ENCODE measurements around the gene MED20. TPM values are rescaled to one million over a fixed set of nuclear protein-coding genes. Genes with fewer than 3 reads are reported as not detected.

MED20 gene
- total RNA-seq, 1 donor from 2014 or later, result 34.8 TPM

GRCh38 chr6:41939848-41940758 lies 19.2 kb upstream of the MED20 start:
- peaks cover 2% of the 10 kb centered on the region for H3K36me3 Mint-ChIP-seq (ENCODE audit: low read depth)
- no peaks in the 10 kb centered on the region for H3K9me3 Mint-ChIP-seq
- H3K4me1 Mint-ChIP-seq, result peaks cover 34% of the 10 kb centered on the region
- H3K4me3 Mint-ChIP-seq, result peak overlapping the region; percentile 94
- H3K27ac Mint-ChIP-seq (ENCODE audit: unreplicated experiment), result peak overlapping the region; percentile 27
- no peak for DNase-seq (ENCODE audit: low read depth, low spot score)
- no peak for TF ChIP-seq CTCF (conservative IDR thresholded peaks at IDR 0.05)
- H3K27me3 Mint-ChIP-seq (ENCODE audit: low read depth), result peaks cover 6% of the 10 kb centered on the region

GRCh38 chr6:41939176-41939847 lies 18.4 kb upstream of the MED20 start:
- Mint-ChIP-seq H3K4me3 (peak overlapping the region; percentile 94), H3K4me1 (peaks cover 42% of the 10 kb centered on the region), H3K9me3 (no peaks in the 10 kb centered on the region), H3K27ac (ENCODE audit: unreplicated experiment) (no peak overlapping the region), H3K27me3 (ENCODE audit: low read depth) (peaks cover 6% of the 10 kb centered on the region), H3K36me3 (ENCODE audit: low read depth) (peaks cover 2% of the 10 kb centered on the region)
- no peak for TF ChIP-seq CTCF (conservative IDR thresholded peaks at IDR 0.05)
- no peak for DNase-seq (ENCODE audit: low read depth, low spot score)

- DNase-seq (ENCODE audit: low read depth, low spot score), result no peak
- Mint-ChIP-seq H3K27me3 (ENCODE audit: low read depth) (peaks cover 6% of the 10 kb centered on the region), H3K27ac (ENCODE audit: unreplicated experiment) (no peak overlapping the region), H3K36me3 (ENCODE audit: low read depth) (peaks cover 2% of the 10 kb centered on the region), H3K4me1 (peaks cover 42% of the 10 kb centered on the region), H3K4me3 (peak overlapping the region; percentile 94), H3K9me3 (no peaks in the 10 kb centered on the region)
- TF ChIP-seq CTCF (conservative IDR thresholded peaks at IDR 0.05), result no peak
These were observed 17.7 kb upstream of the MED20 start for GRCh38 chr6:41938590-41939175.

- peaks cover 42% of the 10 kb centered on the region for H3K4me1 Mint-ChIP-seq
- TF ChIP-seq CTCF (conservative IDR thresholded peaks at IDR 0.05), result no peak
- H3K27ac Mint-ChIP-seq (ENCODE audit: unreplicated experiment), result peak overlapping the region; percentile 12
- peaks cover 2% of the 10 kb centered on the region for H3K36me3 Mint-ChIP-seq (ENCODE audit: low read depth)
- no peaks in the 10 kb centered on the region for H3K9me3 Mint-ChIP-seq
- peaks cover 6% of the 10 kb centered on the region for H3K27me3 Mint-ChIP-seq (ENCODE audit: low read depth)
- H3K4me3 Mint-ChIP-seq, result peak overlapping the region; percentile 94
- no peak for DNase-seq (ENCODE audit: low read depth, low spot score)
These were observed 17.1 kb upstream of the MED20 start for GRCh38 chr6:41937861-41938574.

- no peak for TF ChIP-seq CTCF (conservative IDR thresholded peaks at IDR 0.05)
- Mint-ChIP-seq H3K36me3 (ENCODE audit: low read depth) (peaks cover 2% of the 10 kb centered on the region), H3K27me3 (ENCODE audit: low read depth) (peaks cover 6% of the 10 kb centered on the region), H3K9me3 (no peaks in the 10 kb centered on the region), H3K27ac (ENCODE audit: unreplicated experiment) (peak overlapping the region; percentile 12), H3K4me1 (peaks cover 39% of the 10 kb centered on the region), H3K4me3 (peak overlapping the region; percentile 73)
- DNase-seq (ENCODE audit: low read depth, low spot score), result no peak
These were observed 16.5 kb upstream of the MED20 start for GRCh38 chr6:41937472-41937860.
